Mucosa of rectum (tissue), 2 donors: Measurements from ENCODE around the gene LRSAM1.

Experiments
- H3K27ac ChIP-seq, 2 donors: one replicate each; pipeline ENCODE4 v1.7.0; 2013; ENCODE audit warnings: inconsistent platforms in 2 of 2, low read depth in 2 of 2, low read length in 2 of 2
- H3K27me3 ChIP-seq, 2 donors: one replicate each; pipeline ENCODE4 v1.7.0; 2013; ENCODE audit warnings: low read length in 2 of 2; ENCODE audit not compliant: control insufficient read depth in 2 of 2, insufficient read depth in 2 of 2
- H3K36me3 ChIP-seq, 2 donors: one replicate each; pipeline ENCODE4 v1.7.0; 2013; ENCODE audit warnings: low read length in 2 of 2; ENCODE audit not compliant: control insufficient read depth in 2 of 2, insufficient read depth in 2 of 2
- H3K4me1 ChIP-seq, 2 donors: one replicate each; pipeline ENCODE4 v1.7.0; 2013; ENCODE audit warnings: low read length in 2 of 2, mild to moderate bottlenecking in 1 of 2; ENCODE audit not compliant: control insufficient read depth in 2 of 2, insufficient read depth in 2 of 2
- H3K4me3 ChIP-seq, 2 donors: one replicate each; pipeline ENCODE4 v1.7.0; 2013; ENCODE audit warnings: low read length in 2 of 2
- H3K9ac ChIP-seq, 2 donors: one replicate each; pipeline ENCODE4 v1.7.0; 2013; ENCODE audit warnings: low read length in 2 of 2, low read depth in 1 of 2, mild to moderate bottlenecking in 1 of 2
- H3K9me3 ChIP-seq, 2 donors: one replicate each; pipeline ENCODE4 v1.7.0; 2013; ENCODE audit warnings: low read length in 2 of 2; ENCODE audit not compliant: control insufficient read depth in 2 of 2
- donor health status: healthy.
- donor health status: Normal muscosa, but diverticular disease.

The LRSAM1 gene

DNA sequence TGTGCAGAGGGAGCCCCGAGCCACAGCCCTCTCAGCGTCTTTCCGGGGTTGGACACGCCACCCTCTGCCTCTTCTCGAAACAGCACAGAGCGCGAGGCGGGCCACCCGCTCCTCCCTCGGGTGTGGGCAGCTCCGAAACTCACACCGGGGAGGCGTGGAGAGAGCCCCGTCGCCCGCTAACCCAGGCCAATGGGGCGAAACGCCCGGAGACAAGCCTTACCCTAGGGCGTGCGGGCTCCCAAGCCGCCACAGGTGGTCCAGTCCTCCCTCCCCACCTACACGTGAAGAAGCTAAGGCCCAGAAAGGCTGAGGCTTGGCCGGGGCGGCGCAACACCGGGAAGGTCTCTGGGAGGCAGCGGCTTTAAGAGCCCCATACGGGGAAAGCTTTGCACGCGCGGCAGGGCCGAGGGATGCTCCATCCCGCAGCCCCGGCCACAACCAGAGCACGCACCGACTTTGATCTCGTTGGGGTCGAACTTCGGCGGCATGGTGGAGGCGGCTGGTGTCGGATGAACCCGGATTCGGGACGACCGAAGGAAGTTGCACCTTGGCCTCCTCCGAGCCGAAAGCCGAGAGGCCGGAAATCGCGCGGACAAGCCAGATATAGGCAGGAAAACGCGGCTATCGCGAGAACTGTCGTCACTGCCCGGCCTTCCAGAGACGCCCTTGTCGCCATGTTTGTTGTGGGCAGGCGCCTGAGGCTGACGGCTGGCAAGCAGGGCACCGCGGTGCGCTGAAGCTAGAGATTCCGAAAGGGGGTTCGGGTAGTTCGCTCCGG lies at the start of gene LRSAM1, which contains the start of gene RPL12:
TSS of gene LRSAM1 (plus strand) at position 681 of the 778 bp plus-strand sequence. CDS start 3,018 bp downstream, outside the sequence.
TSS of gene RPL12 (minus strand) at position 577 of the 778 bp plus-strand sequence. CDS start at position 488, 89 bp downstream.
- H3K9ac ChIP-seq: peak within 1 kb of the TSS; percentile 87 to 96
- peak within 1 kb of the TSS; percentile 94 to 96 for H3K4me3 ChIP-seq
- H3K4me1 ChIP-seq: peaks cover 22 to 30% of the 10 kb centered on the region in 2 donors
- H3K27ac ChIP-seq: peak within 1 kb of the TSS; percentile 92 to 94
- H3K36me3 ChIP-seq: peaks cover 42 to 44% of the 10 kb centered on the region in 2 donors
- no peaks in the 10 kb centered on the region for H3K9me3 ChIP-seq
- H3K27me3 ChIP-seq: no peaks in the 10 kb centered on the region

DNA sequence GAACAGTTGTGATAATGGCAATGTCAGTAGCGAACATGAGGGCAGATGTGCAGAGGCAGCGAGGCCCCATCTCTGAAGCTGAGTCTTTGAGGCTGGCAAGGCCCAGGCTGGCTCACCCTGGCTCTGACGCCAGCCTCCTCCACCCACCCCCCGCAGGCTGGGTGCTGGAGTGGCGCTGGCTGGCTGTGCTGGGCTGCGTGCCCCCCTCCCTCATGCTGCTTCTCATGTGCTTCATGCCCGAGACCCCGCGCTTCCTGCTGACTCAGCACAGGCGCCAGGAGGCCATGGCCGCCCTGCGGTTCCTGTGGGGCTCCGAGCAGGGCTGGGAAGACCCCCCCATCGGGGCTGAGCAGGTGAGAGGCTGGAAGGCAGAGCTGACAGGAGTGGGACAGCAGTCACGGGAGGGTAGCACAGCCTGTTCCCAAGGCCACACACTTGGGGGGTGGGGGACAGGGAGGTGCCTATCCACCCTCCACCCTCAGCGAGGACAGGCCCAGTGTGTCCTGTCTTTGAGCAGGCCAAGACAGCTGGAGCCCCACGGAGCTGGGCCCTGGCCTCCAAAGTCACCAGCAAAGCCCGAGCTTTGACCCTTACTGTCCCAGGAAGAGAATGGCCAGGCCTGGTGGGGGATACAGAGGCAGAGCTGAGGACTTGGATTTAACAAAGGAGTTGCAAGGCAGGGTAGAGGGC lies 48.8 kb upstream of the LRSAM1 start:
- Histone ChIP-seq H3K4me1 (peaks cover 8% of the 10 kb centered on the region in 2 donors), H3K27ac (no peak overlapping the region), H3K4me3 (no peak overlapping the region), H3K9ac (no peak overlapping the region), H3K36me3 (peaks cover 11 to 32% of the 10 kb centered on the region in 2 donors), H3K9me3 (no peaks in the 10 kb centered on the region), H3K27me3 (no peaks in the 10 kb centered on the region)

DNA sequence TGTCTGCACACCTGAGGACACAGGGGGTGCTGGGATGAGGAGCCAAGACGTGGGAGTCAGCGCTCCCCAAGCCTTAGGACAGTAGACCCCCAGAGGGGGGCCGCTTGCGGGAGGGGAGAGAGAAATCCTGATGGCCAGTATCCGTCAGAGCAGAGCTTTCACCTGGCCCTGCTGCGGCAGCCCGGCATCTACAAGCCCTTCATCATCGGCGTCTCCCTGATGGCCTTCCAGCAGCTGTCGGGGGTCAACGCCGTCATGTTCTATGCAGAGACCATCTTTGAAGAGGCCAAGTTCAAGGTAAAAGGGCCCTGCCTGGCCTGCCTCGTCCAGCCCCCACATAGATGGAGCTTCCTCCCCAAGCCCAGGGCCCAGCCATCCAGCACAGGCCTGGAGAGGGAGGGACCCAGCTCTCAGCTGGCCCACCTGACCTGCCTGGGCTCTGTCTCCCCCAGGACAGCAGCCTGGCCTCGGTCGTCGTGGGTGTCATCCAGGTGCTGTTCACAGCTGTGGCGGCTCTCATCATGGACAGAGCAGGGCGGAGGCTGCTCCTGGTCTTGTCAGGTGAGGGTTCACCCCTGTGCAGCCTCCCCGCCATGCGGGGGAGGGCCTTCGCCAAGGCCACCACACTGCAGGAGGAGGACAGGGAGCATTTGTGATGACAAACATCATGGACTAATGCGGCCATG lies 47.7 kb upstream of the LRSAM1 start:
- Histone ChIP-seq H3K27me3 (no peaks in the 10 kb centered on the region), H3K4me1 (peaks cover under 1% of the 10 kb centered on the region in 2 donors), H3K9ac (no peak overlapping the region), H3K4me3 (no peak overlapping the region), H3K9me3 (no peaks in the 10 kb centered on the region), H3K27ac (no peak overlapping the region), H3K36me3 (peaks cover 11 to 32% of the 10 kb centered on the region in 2 donors)

DNA sequence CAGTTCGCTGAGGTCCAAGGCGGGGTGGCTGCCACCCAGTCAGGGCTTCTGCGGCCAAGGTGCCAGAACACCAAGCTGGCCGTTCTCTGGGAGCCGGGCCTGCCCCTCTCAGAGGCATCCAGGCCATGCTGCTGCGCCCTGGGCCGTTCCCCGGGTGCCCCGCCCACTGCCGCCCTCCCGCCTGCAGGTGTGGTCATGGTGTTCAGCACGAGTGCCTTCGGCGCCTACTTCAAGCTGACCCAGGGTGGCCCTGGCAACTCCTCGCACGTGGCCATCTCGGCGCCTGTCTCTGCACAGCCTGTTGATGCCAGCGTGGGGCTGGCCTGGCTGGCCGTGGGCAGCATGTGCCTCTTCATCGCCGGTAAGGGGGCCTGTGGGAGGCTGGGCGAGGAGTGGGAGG lies 46.7 kb upstream of the LRSAM1 start:
- H3K36me3 ChIP-seq: peaks cover 11 to 32% of the 10 kb centered on the region in 2 donors
- no peak overlapping the region for H3K27ac ChIP-seq

DNA sequence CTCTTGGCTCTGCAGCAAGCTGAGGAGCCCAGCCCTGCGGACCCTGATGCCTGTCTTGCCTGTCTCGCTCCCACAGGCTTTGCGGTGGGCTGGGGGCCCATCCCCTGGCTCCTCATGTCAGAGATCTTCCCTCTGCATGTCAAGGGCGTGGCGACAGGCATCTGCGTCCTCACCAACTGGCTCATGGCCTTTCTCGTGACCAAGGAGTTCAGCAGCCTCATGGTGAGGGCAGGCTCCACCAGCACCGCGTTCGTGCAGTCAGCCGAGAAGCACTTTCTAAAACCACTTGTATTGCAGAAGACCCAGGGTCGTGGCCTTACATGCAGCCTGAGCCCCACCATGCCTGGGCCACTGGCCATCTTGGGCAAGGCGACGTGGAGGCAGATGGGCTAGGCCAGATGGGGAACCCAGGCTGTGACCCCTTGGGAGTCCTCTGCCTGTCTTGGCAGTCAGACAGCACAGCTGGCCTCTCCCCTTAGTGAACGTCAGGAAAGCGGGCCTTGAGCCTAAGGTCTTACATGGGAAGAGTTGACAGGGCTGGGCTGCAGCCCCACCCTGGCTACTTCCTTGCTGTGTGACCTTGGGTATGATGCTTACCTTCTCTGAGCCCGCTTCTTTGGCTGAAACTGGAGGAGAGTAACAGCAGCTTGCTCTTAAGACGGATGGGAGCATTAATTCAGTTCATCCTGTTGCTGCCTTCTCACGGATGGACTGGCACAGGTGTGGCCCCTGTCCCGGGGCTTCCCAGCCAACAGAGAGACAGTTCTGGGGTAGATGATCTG lies 45.8 kb upstream of the LRSAM1 start:
- Histone ChIP-seq H3K27ac (no peak overlapping the region), H3K36me3 (peaks cover 11 to 32% of the 10 kb centered on the region in 2 donors), H3K4me1 (no peaks in the 10 kb centered on the region), H3K27me3 (no peaks in the 10 kb centered on the region), H3K4me3 (no peak overlapping the region), H3K9me3 (no peaks in the 10 kb centered on the region), H3K9ac (no peak overlapping the region)

More for the DNA sequence above, 46.7 kb upstream of the LRSAM1 start:
- Histone ChIP-seq H3K9ac (no peak overlapping the region), H3K4me3 (no peak overlapping the region), H3K27me3 (no peaks in the 10 kb centered on the region), H3K9me3 (no peaks in the 10 kb centered on the region), H3K4me1 (no peaks in the 10 kb centered on the region)

DNA sequence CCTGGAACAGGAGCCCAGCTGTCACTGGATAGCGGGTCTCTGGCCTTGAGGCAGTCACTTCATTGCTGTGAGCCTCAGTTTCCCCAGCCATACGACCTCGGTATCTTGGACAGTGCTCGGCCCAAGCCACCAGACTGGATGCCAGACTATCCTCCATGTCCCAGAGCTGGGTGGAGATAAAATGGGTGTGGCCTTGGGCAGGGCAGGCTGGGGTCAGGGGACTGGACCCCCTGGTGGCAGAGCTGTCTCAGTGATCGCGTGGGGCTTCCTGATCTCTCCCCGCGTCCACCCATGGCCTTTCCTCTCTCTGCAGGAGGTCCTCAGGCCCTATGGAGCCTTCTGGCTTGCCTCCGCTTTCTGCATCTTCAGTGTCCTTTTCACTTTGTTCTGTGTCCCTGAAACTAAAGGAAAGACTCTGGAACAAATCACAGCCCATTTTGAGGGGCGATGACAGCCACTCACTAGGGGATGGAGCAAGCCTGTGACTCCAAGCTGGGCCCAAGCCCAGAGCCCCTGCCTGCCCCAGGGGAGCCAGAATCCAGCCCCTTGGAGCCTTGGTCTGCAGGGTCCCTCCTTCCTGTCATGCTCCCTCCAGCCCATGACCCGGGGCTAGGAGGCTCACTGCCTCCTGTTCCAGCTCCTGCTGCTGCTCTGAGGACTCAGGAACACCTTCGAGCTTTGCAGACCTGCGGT lies 44.4 kb upstream of the LRSAM1 start:
- no peak overlapping the region for H3K4me3 ChIP-seq
- no peak overlapping the region for H3K27ac ChIP-seq
- H3K9me3 ChIP-seq: no peaks in the 10 kb centered on the region
- no peaks in the 10 kb centered on the region for H3K27me3 ChIP-seq
- peaks cover 11 to 24% of the 10 kb centered on the region in 2 donors for H3K36me3 ChIP-seq
- H3K9ac ChIP-seq: no peak overlapping the region
- no peaks in the 10 kb centered on the region for H3K4me1 ChIP-seq

DNA sequence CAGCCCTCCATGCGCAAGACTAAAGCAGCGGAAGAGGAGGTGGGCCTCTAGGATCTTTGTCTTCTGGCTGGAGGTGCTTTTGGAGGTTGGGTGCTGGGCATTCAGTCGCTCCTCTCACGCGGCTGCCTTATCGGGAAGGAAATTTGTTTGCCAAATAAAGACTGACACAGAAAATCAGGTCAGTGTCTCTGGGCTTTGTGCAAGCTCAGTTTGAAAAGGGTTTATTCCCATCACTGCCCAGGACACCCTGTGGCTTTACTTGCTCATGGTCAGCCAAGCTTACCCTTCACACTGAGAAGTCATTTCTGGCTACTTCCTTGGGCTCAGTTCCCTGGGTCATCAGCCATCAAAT lies 43.8 kb upstream of the LRSAM1 start:
- H3K36me3 ChIP-seq: peaks cover 11 to 21% of the 10 kb centered on the region in 2 donors
- H3K27ac ChIP-seq: no peak overlapping the region
- H3K27me3 ChIP-seq: no peaks in the 10 kb centered on the region
- H3K4me3 ChIP-seq: no peak overlapping the region
- H3K9ac ChIP-seq: no peak overlapping the region
- no peaks in the 10 kb centered on the region for H3K4me1 ChIP-seq
- H3K9me3 ChIP-seq: no peaks in the 10 kb centered on the region

DNA sequence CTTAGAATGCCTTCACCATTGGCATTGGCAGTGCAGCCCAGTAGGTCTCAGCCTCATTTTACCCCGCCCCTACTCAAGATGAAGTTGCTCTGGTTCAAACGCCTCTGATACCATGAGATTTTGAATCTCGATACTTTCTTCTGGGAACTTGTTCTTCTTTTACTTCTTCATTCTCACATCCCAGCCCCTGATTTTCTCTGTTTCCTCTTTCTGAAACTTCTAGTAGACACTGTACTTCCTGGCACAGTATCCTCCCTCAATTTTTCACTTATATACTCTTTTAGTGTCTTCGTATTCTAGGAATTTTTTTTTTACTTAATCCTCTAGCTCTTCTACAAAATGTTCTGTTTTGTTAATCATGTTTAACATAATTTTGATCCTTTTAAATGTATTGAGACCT lies 40.2 kb upstream of the LRSAM1 start:
- Histone ChIP-seq H3K27me3 (no peaks in the 10 kb centered on the region), H3K36me3 (no peaks in the 10 kb centered on the region), H3K4me3 (no peak overlapping the region), H3K4me1 (no peaks in the 10 kb centered on the region), H3K27ac (peak overlapping the region; percentile 7 to 38), H3K9ac (no peak overlapping the region), H3K9me3 (no peaks in the 10 kb centered on the region)

DNA sequence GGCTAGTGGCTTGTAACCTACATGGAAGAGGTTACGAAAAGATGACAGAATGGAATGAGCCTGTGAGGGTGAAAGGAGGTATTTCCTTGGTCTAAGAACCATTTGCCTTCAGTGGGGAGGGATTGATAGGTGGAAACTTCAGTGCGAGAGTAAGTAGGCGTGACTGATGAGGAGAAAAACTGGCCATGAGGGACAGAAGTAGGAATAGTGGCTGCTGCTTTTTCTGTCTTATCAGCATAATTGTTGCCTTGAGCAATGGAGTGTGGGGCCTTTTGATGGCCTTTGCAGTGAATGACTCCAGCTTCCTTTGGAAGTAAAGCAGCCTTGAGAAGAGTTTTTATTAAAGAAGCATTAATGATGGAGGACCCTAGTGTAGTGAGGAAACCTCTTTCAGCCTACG lies 36.2 kb upstream of the LRSAM1 start:
- Histone ChIP-seq H3K36me3 (no peaks in the 10 kb centered on the region), H3K27ac (peak overlapping the region in 1 of 2 donors; percentile 1), H3K9ac (no peak overlapping the region), H3K9me3 (no peaks in the 10 kb centered on the region), H3K4me3 (no peak overlapping the region), H3K4me1 (no peaks in the 10 kb centered on the region), H3K27me3 (no peaks in the 10 kb centered on the region)
